AML-193 (cell line): ENCODE measurements around the gene ANXA1.

Experiments
- DNase-seq, 2 experiments: peaks; one replicate each; lab custom pipeline; 2025; lab: John Stamatoyannopoulos, UW

The ANXA1 gene

DNA sequence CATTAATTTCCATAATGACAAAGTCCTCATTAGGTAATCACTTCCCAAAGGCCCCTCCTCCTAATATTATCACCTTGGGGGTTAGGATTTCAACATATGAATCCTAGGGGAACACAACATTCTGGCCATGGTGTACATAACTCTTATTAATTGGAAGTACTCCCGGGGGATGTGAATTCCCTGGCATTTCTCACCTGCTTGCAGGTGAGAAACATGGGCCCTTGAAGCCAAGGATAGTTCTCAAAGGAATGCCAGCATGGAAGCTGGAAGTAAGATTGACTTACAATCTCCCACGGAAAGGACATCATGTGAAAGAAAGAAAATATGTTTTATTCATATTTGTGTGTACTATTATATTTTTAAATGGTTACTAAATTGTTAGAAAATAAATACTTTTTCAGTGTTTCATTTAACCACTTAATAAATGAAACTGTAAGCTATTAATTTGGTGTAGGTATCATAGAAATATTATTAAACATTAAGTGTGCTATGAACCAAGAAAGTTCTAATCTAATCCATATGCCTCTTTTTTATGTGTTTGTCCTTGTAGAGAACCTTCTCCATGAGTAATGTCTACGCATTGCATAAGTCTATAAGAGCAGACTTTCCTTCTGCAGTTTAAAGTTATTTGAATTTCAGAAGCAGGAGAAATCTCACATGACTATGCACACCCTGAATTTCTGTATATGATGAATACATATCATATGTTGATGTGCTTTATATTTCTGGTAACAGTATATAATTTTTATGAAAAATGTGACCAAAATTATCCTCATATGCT, 59.4 kb downstream of the ANXA1 start:
- DNase-seq = no peak

DNA sequence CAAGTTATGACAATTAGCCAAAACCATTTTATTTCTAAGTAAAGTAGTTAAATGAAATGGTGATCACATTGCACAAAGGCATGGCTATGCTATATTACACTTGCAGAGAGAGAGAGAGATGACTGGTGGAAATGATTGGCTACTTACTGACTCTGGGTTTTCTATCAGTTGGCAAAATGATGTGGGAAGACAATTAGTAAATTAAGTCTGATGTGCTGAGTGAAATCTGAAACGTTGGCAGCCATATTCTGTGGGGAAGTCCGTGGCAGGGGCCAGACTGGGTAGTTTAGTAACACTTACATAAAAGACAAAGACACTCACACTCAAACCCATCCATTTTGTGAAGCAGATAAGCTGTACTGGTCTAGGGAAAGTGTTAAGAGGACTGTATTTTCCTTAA, 61.6 kb downstream of the ANXA1 start:
- no peak for DNase-seq

DNA sequence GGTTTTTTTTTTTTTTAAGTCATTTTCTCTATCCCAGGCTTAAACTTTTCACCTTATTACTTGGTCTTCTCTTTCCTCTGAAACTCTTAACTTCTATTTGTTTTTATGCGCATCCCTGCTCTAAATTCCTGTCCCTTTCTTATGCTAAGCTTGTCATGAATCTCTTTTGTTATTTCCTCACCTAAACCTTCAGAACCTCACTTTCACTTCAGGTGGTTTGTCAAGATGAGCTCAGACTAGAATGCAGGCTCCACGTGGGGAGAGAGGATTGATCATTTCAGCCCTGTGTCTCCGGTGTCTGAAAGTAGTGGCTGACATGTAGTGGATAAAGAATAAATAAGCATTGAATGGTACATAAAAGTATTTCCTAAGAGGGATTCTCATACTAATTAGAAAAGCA, 63.6 kb downstream of the ANXA1 start:
- DNase-seq = no peak

DNA sequence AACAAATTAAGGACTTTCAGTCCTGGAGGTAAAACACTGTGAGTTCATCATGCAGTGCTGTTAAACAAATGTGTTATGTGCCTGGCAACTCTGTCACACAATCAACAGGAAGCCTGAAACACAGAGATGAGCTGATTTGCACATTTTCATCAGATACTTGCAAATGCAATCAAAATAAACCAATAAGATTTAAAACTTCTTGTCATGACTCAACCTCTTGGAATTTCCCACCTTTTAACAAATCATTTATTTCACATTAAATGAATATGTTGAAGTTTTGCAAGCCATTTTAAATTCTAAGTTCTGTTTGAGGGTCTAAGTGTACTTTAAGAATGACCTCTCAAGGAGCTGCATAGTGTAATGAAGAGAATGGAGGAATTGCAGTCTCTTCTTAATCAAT, 64.4 kb downstream of the ANXA1 start:
- no peak for DNase-seq
